HG02588 (cell line): Measurements from ENCODE around the gene RARRES2.
"Not testable (repeated sequence)": the region's sequence is repeated elsewhere in the genome, so short reads cannot be mapped to it uniquely, and the experiment has no call there.

Source experiments
- ATAC-seq: cut with Tn5 transposase; IDR thresholded peaks from one replicate; pipeline ENCODE4 v1.9.1; 2021; ENCODE audit warnings: mild to moderate bottlenecking, moderate library complexity; ENCODE audit not compliant: unreplicated experiment

Gene RARRES2

GRCh38 chr7:150341263-150342120 is at the start of gene RARRES2:
RARRES2 (minus strand) TSS chr7:150341629; CDS start chr7:150340609, 1,020 bp downstream.
- ATAC-seq: no peak

GRCh38 chr7:150390205-150390604 is 48.8 kb upstream of the RARRES2 start:
- no peak for ATAC-seq

DNA sequence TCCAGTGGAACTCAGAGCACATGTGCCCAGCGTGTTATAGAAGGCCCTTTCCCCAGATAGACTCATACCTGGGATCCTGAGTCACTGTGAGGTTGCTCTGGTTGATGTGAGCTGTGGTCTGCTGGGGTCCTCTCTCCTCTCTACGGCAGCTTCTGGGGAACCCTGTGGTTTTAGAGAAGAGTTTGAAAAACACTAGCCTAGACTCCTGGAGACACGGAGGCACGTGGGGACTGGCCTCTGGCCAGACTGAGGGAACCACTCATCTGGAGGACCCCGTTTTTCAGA is 48.0 kb upstream of the RARRES2 start:
- ATAC-seq: no peak

- ATAC-seq: no peak
Measured at GRCh38 chr7:150388709-150389531, 47.5 kb upstream of the RARRES2 start.

DNA sequence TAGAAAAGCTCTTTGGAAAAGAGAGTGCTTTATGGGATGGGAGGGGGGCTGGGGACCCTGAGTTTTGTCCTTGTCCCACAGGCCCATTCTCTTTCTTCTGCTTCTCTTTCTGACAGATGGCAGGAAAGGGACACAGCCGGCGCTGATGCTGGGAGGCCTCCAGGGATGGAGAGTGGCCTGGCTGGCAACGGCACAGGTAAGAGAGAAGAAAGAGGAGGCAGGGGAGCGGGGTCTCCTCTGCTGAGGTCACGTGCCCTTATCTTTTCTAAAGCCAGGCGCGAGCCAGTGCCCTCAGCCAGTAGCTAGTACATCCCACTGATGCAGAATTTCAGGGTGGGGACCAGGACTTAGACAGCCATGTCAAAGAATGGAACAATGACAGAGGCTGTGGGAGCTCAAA is 46.9 kb upstream of the RARRES2 start:
- ATAC-seq: no peak

- not testable (repeated sequence) for ATAC-seq
Measured at GRCh38 chr7:150385884-150386283, 44.5 kb upstream of the RARRES2 start.

GRCh38 chr7:150385302-150385723 is 43.9 kb upstream of the RARRES2 start:
- ATAC-seq: no peak

GRCh38 chr7:150384406-150385301 is 43.2 kb upstream of the RARRES2 start:
- ATAC-seq: no peak

- no peak for ATAC-seq
Measured at GRCh38 chr7:150383710-150384397, 42.4 kb upstream of the RARRES2 start.

- ATAC-seq: no peak
Measured at GRCh38 chr7:150382844-150383225, 41.4 kb upstream of the RARRES2 start.

GRCh38 chr7:150382123-150382843 is 40.9 kb upstream of the RARRES2 start:
- no peak for ATAC-seq

- no peak for ATAC-seq
Measured at GRCh38 chr7:150381785-150382122, 40.3 kb upstream of the RARRES2 start.

DNA sequence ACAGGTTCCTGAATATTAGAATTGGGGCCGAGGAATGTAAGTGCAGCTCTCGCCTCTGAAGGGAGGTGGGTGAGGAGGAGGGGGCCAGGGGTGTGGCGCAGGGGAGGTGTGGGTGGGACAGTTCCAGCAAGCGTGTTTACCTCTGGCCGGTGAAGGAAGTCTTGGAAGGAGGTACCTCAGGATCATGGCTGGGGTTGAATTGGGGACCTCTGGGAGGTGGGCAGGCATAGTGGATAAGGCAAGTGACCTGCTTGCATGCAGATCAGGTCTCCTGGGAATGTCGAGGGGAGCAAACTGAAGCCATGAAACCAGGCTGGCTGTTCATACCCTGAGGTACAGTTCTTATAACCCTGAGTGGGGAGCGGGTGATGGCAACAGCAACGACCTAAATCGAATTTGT is 39.7 kb upstream of the RARRES2 start:
- ATAC-seq: no peak

DNA sequence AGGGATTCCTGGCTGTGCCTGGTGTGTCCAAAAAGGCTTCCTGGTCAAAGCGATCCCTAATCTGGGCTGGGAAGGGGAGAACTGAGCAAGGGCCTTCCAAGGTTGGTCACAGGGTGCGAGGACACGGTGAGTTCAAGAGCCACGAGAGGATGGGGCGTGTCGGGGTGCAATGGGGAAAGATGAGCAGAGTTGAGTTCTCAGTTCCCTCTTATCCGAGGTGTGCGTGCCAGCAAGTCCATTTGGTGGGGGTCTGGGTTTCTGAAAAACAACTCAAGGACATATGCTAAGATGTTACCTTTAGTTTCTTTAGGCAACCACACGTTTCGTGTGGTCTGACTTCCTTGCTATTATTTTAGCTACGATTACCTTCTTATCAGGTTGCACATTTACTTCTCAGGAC is 39.0 kb upstream of the RARRES2 start:
- peak; percentile 17 for ATAC-seq

GRCh38 chr7:150379441-150380379 is 38.3 kb upstream of the RARRES2 start:
- ATAC-seq: no peak

DNA sequence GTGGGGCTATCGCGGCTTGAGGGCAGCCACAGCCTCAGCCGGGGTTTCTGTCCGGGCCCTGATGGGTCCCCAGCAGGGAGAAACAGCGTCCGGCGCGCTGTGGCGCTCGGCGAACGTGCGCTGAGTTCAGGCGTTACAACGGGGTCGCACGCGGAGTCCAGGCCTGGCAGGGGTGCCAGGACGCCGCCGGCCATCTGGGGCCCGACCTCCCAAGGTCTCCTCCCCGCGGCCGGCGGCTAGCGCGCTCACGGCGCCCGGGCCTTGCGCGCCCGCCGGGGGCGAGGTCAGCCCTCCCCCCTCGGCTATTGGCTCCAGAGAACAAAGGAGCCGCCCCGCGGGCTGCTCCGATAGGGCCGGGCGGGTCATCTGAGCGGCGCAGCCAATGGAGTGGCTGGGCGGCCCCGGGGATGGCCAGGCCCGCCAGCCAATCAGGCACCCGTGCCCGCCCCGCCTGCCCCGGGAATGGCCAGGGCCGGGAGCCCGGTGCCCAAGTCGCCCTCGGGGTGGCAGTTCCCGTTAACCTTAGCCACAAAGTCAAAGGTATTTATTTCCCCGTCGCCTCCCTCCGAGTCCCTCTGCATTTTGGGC is 37.5 kb upstream of the RARRES2 start, which contains the start of gene ZNF775:
TSS of gene ZNF775 (plus strand) at position 478 of the 588 bp plus-strand sequence. CDS start 9,141 bp downstream, outside the sequence.
- peak; percentile 72 for ATAC-seq

- no peak for ATAC-seq
Measured at GRCh38 chr7:150378115-150378852, 36.9 kb upstream of the RARRES2 start.

- ATAC-seq: no peak
Measured at GRCh38 chr7:150377635-150378034, 36.2 kb upstream of the RARRES2 start.
